Activated T-cell treated with anti-CD3 and anti-CD28 coated beads, Interleukin-2, amount 50 U/mL, for 4 hours (primary cell): ENCODE results near the gene STXBP4. TPM values are rescaled to one million over a fixed set of nuclear protein-coding genes. Genes with fewer than 3 reads are reported as not detected.
"Not testable (repeated sequence)": the region's sequence is repeated elsewhere in the genome, so short reads cannot be mapped to it uniquely, and the experiment has no call there.

Experiments used
- ATAC-seq, 2 donors: fragments of 200-7000 bp; cut with Tn5 transposase; one replicate each; pipeline ENCODE4 v1.10.0; 2021
- DNase-seq: peaks from one replicate; pipeline ENCODE4 v3.0.0-alpha.2; 2020
- H3K27me3 Mint-ChIP-seq: one replicate; pipeline ENCODE4 v1.8.0; 2021; ENCODE audit warnings: low read depth, mixed read lengths
- H3K36me3 Mint-ChIP-seq: one replicate; pipeline ENCODE4 v1.8.0; 2022; ENCODE audit warnings: mixed read lengths; ENCODE audit not compliant: insufficient read depth
- H3K4me1 Mint-ChIP-seq: one replicate; pipeline ENCODE4 v1.8.0; 2021; ENCODE audit warnings: low read depth, mixed read lengths
- H3K4me3 Mint-ChIP-seq: one replicate; pipeline ENCODE4 v1.8.0; 2021; ENCODE audit warnings: mild to moderate bottlenecking, moderate library complexity, mixed read lengths
- H3K9me3 Mint-ChIP-seq: one replicate; pipeline ENCODE4 v1.8.0; 2021; ENCODE audit warnings: mixed read lengths
- total RNA-seq, 3 donors: library from RNA; stranded (reverse); gene quantifications; one replicate each; pipeline ENCODE4 v1.2.1, GENCODE V29; 2021

The STXBP4 gene
- total RNA-seq, 3 donors from 2014 or later = 5.1 to 8.1 (median 5.3) TPM

DNA sequence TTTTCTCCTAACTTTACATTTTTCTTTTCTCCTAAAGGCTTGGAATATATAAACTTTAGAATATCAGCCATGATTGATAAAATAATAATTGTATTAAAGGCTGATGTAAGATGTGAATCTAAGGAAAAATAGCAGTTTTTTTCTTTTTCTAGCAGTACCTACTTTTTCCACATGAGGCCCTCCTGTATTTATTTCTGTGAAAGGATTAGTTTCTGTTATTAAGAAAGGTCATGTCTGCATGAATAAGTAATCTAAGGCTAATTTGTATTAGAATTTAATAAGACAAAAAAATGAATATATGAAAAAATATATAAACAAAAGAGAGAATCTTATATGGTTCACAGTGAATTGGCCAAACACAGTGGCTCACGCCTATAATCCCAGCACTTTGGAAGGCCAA is 85.3 kb downstream of the STXBP4 start:
- Mint-ChIP-seq H3K27me3 (no peaks in the 10 kb centered on the region), H3K9me3 (no peaks in the 10 kb centered on the region), H3K36me3 (peaks cover 9% of the 10 kb centered on the region), H3K4me1 (no peaks in the 10 kb centered on the region), H3K4me3 (no peak overlapping the region)
- ATAC-seq (no peak), DNase-seq (no peak)

GRCh38 chr17:55054429-55054828 is 85.9 kb downstream of the STXBP4 start:
- no peaks in the 10 kb centered on the region for H3K4me1 Mint-ChIP-seq

DNA sequence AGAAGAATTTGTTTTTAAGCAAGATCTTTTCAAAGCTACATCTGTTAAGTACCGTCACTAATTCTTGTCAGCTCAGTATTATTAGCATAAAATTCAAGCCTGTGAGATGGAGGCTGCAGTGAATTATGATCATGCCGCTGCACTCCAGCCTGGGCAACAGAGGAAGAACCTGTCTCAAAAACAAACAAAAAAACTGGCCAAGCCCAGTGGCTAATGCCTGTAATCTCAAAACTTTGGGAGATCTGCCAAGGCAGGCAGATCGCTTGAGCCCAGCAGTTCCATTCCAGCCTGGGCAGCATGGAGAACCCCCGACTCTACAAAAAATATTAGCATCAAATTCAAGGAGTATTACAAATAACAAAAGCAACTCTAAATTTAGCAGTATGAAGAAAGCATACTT is 88.0 kb downstream of the STXBP4 start:
- Mint-ChIP-seq H3K36me3 (peaks cover 2% of the 10 kb centered on the region), H3K9me3 (no peaks in the 10 kb centered on the region), H3K4me1 (no peaks in the 10 kb centered on the region), H3K27me3 (no peaks in the 10 kb centered on the region), H3K4me3 (no peak overlapping the region)
- DNase-seq = no peak
- no peak for ATAC-seq

More at GRCh38 chr17:55054429-55054828, 85.9 kb downstream of the STXBP4 start:
- ATAC-seq = no peak
- peaks cover 4% of the 10 kb centered on the region for H3K36me3 Mint-ChIP-seq
- H3K9me3 Mint-ChIP-seq = no peaks in the 10 kb centered on the region
- H3K4me3 Mint-ChIP-seq = no peak overlapping the region
- DNase-seq = no peak
- no peaks in the 10 kb centered on the region for H3K27me3 Mint-ChIP-seq

DNA sequence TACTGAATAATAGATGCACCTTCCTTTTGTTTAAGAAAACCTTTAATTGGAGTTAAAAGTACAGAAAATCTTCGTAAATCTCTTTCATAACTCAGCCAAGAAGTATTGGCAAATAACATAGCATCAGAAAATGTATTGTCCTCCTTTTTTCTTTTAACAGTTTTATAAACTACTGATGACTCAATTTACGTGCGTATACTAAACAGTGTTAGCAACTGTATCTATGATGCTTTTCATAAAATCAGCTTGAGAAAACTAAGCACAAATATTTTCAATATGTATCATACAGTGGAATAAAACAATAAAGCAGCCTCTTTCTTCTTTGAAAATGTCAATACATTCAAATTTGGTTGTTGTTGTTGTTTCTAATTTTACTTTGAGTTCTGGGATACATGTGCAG is 88.6 kb downstream of the STXBP4 start:
- H3K4me1 Mint-ChIP-seq = no peaks in the 10 kb centered on the region

DNA sequence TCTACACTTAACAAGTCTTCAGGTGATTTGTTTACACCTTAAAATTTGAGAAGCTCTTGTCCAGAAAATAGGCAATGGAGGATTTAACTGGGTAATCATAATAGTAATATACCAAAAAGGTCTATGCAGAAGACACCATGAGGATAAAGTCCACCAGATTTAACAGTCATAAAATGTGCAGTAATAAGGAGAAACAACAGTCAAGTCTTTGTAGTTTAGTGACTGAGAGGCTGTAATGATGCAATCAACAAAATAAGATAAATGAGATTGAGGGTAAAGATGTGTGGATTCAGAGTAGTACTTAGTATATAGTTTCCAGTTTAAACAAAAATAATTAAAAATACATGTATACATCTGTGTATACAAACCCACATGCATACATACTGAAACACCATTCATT is 91.2 kb downstream of the STXBP4 start:
- H3K4me1 Mint-ChIP-seq = no peaks in the 10 kb centered on the region

More for the DNA sequence above, 88.6 kb downstream of the STXBP4 start:
- no peak for DNase-seq
- no peak overlapping the region for H3K4me3 Mint-ChIP-seq
- H3K9me3 Mint-ChIP-seq = no peaks in the 10 kb centered on the region
- peaks cover 2% of the 10 kb centered on the region for H3K36me3 Mint-ChIP-seq
- no peak for ATAC-seq
- no peaks in the 10 kb centered on the region for H3K27me3 Mint-ChIP-seq

GRCh38 chr17:55062921-55063320 is 94.4 kb downstream of the STXBP4 start:
- Mint-ChIP-seq H3K36me3 (peaks cover 2% of the 10 kb centered on the region), H3K27me3 (no peaks in the 10 kb centered on the region), H3K4me1 (peaks cover 5% of the 10 kb centered on the region), H3K4me3 (no peak overlapping the region), H3K9me3 (no peaks in the 10 kb centered on the region)
- DNase-seq = no peak
- ATAC-seq = no peak

More for the DNA sequence above, 91.2 kb downstream of the STXBP4 start:
- ATAC-seq (no peak), DNase-seq (no peak)
- H3K36me3 Mint-ChIP-seq = peaks cover 2% of the 10 kb centered on the region
- no peaks in the 10 kb centered on the region for H3K27me3 Mint-ChIP-seq
- H3K9me3 Mint-ChIP-seq = no peaks in the 10 kb centered on the region
- no peak overlapping the region for H3K4me3 Mint-ChIP-seq

GRCh38 chr17:55063885-55064874 is 95.6 kb downstream of the STXBP4 start:
- ATAC-seq (no peak), DNase-seq (no peak)
- Mint-ChIP-seq H3K36me3 (no peaks in the 10 kb centered on the region), H3K4me3 (no peak overlapping the region), H3K4me1 (peaks cover 5% of the 10 kb centered on the region), H3K9me3 (no peaks in the 10 kb centered on the region), H3K27me3 (no peaks in the 10 kb centered on the region)

DNA sequence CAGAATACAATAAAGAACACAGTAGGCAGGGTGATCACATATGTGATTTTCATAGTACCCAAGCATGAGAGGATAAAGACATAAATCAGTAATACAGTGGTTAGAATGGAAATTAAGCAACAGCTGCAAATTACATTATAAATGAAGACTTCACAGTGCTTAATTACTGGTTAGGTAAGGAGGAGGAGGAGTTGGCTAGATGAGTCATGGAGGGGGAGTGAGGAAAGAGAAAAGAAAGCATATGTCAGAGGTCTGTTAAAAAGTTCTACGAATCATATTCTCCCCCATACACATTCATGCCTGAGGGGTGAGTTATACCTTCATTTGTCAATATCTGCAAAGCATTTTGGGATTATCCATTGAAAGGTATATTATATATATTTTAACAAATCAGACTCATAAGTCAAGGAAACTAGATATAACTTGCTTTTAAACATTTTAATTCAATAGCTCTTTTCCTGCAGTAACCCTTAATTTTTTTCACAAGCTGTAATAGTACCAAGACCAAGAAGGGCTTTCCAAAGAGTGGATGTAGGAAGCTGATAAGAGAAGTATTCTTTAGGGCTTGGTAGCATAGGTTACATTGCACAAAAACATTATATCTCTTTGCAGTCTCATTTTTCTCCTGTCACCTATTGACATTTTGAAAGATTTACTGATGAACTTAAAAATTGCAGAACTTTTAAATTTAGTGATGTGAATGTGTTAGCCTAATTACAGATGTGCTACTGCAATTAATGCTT is 99.3 kb downstream of the STXBP4 start:
- Mint-ChIP-seq H3K4me1 (peaks cover 9% of the 10 kb centered on the region), H3K36me3 (peaks cover 1% of the 10 kb centered on the region), H3K27me3 (no peaks in the 10 kb centered on the region), H3K4me3 (no peak overlapping the region), H3K9me3 (no peaks in the 10 kb centered on the region)
- DNase-seq (no peak), ATAC-seq (peak; percentile 57 to 70)

DNA sequence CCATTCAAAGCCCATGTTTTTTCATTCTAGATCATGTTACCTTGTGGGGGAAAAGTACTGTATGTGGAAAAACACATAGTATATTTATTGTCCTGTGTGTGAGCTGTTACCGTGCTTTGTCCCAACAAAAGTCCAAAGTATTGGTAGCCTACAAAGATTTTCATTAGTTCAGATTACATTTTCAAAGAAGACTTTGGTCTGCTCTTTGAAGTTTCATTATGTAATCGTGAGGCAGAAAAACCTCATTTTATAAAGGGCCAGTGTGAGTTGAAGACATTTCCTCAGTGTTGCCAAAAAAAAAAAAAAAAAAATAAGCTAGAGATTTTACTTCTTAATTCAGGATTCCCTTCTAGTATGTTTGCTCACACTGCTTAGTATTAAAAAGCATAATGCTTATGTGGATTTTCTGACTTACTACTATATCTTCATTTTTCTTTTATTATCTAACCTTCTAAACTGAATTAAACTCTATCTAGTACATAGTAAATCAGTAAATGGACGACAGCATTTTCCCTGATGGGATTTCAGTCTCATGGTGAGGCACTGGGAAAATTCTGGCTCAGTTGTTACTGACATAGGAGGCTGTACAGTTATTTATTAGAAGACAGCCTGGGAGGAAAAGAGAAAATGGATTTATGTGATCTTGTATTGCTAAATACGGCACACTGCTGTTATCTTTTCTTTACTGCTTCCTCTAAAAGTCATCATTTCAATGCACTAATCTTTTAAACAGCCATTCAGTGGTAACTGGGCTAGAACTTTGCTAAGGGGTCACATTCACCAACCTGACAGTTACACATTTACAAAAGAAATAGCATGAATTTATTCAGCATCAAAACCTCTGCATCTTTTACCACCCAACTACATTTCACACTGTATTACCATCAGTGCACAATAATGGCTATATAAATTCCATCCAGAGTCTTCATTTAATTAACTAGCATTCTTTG is 100.6 kb downstream of the STXBP4 start:
- no peaks in the 10 kb centered on the region for H3K27me3 Mint-ChIP-seq
- peaks cover 5% of the 10 kb centered on the region for H3K36me3 Mint-ChIP-seq
- H3K4me3 Mint-ChIP-seq = no peak overlapping the region
- no peaks in the 10 kb centered on the region for H3K9me3 Mint-ChIP-seq
- peaks cover 14% of the 10 kb centered on the region for H3K4me1 Mint-ChIP-seq
- DNase-seq (no peak), ATAC-seq (no peak)

- peaks cover 5% of the 10 kb centered on the region for H3K36me3 Mint-ChIP-seq
- DNase-seq = no peak
- H3K4me3 Mint-ChIP-seq = no peak overlapping the region
- no peaks in the 10 kb centered on the region for H3K9me3 Mint-ChIP-seq
- ATAC-seq = no peak
- H3K4me1 Mint-ChIP-seq = peaks cover 14% of the 10 kb centered on the region
- H3K27me3 Mint-ChIP-seq = no peaks in the 10 kb centered on the region
Measured at GRCh38 chr17:55069983-55070529, 101.5 kb downstream of the STXBP4 start.

GRCh38 chr17:55072898-55073297 is 104.3 kb downstream of the STXBP4 start:
- H3K9me3 Mint-ChIP-seq = no peaks in the 10 kb centered on the region
- no peak for DNase-seq
- peak in 1 of 2 donors; percentile 35 for ATAC-seq
- peaks cover 9% of the 10 kb centered on the region for H3K4me1 Mint-ChIP-seq
- H3K4me3 Mint-ChIP-seq = no peak overlapping the region
- H3K36me3 Mint-ChIP-seq = peaks cover 18% of the 10 kb centered on the region
- no peaks in the 10 kb centered on the region for H3K27me3 Mint-ChIP-seq

DNA sequence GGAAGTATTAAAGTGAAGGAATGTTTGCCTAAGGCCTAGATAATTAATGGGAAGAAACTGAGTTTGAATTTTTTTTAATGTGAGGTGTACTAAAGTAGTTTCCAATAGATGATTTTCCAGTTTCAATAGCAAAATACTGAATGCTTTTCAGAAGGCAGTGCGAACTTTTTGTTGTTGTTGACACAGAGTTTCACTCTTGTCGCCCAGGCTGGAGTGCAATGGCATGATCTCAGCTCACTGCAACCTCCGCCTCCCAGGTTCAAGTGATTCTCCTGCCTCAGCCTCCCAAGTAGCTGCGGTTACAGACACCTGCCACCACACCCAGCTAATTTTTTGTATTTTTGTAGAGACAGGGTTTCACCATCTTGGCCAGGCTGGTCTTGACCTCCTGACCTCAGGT is 104.9 kb downstream of the STXBP4 start:
- not testable (repeated sequence) for H3K27me3 Mint-ChIP-seq, ATAC-seq, DNase-seq, H3K4me3 Mint-ChIP-seq, H3K4me1 Mint-ChIP-seq, H3K9me3 Mint-ChIP-seq
- H3K36me3 Mint-ChIP-seq = peaks cover 18% of the 10 kb centered on the region

DNA sequence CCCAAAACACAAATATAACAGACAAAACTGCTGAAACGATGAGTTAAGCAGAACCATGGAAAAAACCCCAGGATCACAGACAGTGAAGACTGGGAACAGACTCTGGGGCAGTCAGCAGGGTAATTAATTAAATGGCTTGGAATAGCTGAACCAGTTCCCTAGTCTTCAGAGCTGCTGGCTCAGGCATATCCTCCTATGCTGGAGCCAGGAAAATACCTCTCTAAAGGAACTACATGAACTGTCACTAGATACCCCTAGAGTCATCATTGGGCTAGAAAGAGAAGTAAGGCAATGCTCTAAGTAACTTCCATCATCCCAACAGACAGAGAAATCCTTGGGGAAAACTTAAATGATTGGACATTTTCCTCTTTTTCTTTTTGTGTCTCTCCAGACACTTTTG is 113.0 kb downstream of the STXBP4 start:
- no peak overlapping the region for H3K4me3 Mint-ChIP-seq
- DNase-seq = no peak
- ATAC-seq = no peak
- peaks cover 21% of the 10 kb centered on the region for H3K36me3 Mint-ChIP-seq
- no peaks in the 10 kb centered on the region for H3K27me3 Mint-ChIP-seq
- no peaks in the 10 kb centered on the region for H3K9me3 Mint-ChIP-seq
- H3K4me1 Mint-ChIP-seq = no peaks in the 10 kb centered on the region
